Measurements from ENCODE around the gene PLCB4.
A peak's percentile ranks its signal among the peaks of the same experiment; 100 is the strongest.

PLCB4 gene

GRCh38 chr20:9258901-9259300, 190.0 kb downstream of the PLCB4 start:
- Histone ChIP-seq H3K27me3 (ENCODE audit: insufficient read depth, poor library complexity, severe bottlenecking) (no peaks in the 10 kb centered on the region), H3K27ac (replicated peaks) (no peak overlapping the region), H3K4me3 (replicated peaks; ENCODE audit: insufficient read depth, low read length) (no peak overlapping the region)
- DNase-seq (ENCODE audit: low read depth in 1 of 2, low spot score in 1 of 2) = no peak
- TF ChIP-seq POLR2AphosphoS5 (IDR thresholded peaks at IDR 0.05; ENCODE audit: low read depth) (no peak), SPI1 (IDR thresholded peaks at IDR 0.05; ENCODE audit: borderline replicate concordance, low read depth) (peak; percentile 37; the same call in 1 of the 2 replicates), GABPA (IDR thresholded peaks at IDR 0.05; ENCODE audit: low read depth) (no peak)
- TF ChIP-seq, protein P1, sequence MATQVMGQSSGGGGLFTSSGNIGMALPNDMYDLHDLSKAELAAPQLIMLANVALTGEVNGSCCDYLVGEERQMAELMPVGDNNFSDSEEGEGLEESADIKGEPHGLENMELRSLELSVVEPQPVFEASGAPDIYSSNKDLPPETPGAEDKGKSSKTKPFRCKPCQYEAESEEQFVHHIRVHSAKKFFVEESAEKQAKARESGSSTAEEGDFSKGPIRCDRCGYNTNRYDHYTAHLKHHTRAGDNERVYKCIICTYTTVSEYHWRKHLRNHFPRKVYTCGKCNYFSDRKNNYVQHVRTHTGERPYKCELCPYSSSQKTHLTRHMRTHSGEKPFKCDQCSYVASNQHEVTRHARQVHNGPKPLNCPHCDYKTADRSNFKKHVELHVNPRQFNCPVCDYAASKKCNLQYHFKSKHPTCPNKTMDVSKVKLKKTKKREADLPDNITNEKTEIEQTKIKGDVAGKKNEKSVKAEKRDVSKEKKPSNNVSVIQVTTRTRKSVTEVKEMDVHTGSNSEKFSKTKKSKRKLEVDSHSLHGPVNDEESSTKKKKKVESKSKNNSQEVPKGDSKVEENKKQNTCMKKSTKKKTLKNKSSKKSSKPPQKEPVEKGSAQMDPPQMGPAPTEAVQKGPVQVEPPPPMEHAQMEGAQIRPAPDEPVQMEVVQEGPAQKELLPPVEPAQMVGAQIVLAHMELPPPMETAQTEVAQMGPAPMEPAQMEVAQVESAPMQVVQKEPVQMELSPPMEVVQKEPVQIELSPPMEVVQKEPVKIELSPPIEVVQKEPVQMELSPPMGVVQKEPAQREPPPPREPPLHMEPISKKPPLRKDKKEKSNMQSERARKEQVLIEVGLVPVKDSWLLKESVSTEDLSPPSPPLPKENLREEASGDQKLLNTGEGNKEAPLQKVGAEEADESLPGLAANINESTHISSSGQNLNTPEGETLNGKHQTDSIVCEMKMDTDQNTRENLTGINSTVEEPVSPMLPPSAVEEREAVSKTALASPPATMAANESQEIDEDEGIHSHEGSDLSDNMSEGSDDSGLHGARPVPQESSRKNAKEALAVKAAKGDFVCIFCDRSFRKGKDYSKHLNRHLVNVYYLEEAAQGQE (IDR thresholded peaks at IDR 0.05; ENCODE audit: insufficient replicate concordance, low read depth) = no peak
- TF ChIP-seq, protein P2, sequence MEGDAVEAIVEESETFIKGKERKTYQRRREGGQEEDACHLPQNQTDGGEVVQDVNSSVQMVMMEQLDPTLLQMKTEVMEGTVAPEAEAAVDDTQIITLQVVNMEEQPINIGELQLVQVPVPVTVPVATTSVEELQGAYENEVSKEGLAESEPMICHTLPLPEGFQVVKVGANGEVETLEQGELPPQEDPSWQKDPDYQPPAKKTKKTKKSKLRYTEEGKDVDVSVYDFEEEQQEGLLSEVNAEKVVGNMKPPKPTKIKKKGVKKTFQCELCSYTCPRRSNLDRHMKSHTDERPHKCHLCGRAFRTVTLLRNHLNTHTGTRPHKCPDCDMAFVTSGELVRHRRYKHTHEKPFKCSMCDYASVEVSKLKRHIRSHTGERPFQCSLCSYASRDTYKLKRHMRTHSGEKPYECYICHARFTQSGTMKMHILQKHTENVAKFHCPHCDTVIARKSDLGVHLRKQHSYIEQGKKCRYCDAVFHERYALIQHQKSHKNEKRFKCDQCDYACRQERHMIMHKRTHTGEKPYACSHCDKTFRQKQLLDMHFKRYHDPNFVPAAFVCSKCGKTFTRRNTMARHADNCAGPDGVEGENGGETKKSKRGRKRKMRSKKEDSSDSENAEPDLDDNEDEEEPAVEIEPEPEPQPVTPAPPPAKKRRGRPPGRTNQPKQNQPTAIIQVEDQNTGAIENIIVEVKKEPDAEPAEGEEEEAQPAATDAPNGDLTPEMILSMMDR (IDR thresholded peaks at IDR 0.05; ENCODE audit: insufficient read depth, low read length) = no peak

GRCh38 chr20:9260027-9260426, 191.1 kb downstream of the PLCB4 start:
- Histone ChIP-seq H3K27ac (replicated peaks) (no peak overlapping the region), H3K27me3 (ENCODE audit: insufficient read depth, poor library complexity, severe bottlenecking) (no peaks in the 10 kb centered on the region), H3K4me3 (replicated peaks; ENCODE audit: insufficient read depth, low read length) (no peak overlapping the region)
- no peak for DNase-seq (ENCODE audit: low read depth in 1 of 2, low spot score in 1 of 2)
- TF ChIP-seq POLR2AphosphoS5 (IDR thresholded peaks at IDR 0.05; ENCODE audit: low read depth) (no peak), GABPA (IDR thresholded peaks at IDR 0.05; ENCODE audit: low read depth) (no peak), SPI1 (IDR thresholded peaks at IDR 0.05; ENCODE audit: borderline replicate concordance, low read depth) (no peak)
- TF ChIP-seq, protein P1 (IDR thresholded peaks at IDR 0.05; ENCODE audit: insufficient replicate concordance, low read depth) = no peak
- TF ChIP-seq, protein P2 (IDR thresholded peaks at IDR 0.05; ENCODE audit: insufficient read depth, low read length) = no peak

DNA sequence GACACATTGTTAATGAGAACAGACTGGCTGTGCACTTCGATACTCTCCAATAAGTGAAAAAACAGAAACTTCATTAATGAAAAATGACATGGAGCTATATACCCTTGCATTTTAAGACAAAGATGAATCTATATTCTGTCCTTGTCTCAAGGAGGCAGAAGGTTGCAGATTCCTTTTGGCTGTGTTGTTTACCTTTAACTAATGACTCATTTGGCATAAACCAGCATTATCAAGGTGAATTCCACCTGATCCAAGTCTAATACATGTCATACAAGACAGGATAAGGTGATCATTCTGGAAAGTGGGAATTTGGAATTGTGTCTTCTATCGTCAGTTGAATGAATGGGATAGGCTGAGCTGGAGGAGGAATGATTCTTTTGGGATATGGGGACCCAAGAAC, 192.9 kb downstream of the PLCB4 start:
- no peak overlapping the region for H3K27ac ChIP-seq (replicated peaks)
- DNase-seq (ENCODE audit: low read depth in 1 of 2, low spot score in 1 of 2) = no peak
- TF ChIP-seq SPI1 (IDR thresholded peaks at IDR 0.05; ENCODE audit: borderline replicate concordance, low read depth) = no peak
- TF ChIP-seq, protein P2 (IDR thresholded peaks at IDR 0.05; ENCODE audit: insufficient read depth, low read length) = no peak
- TF ChIP-seq POLR2AphosphoS5 (IDR thresholded peaks at IDR 0.05; ENCODE audit: low read depth) = no peak
- TF ChIP-seq GABPA (IDR thresholded peaks at IDR 0.05; ENCODE audit: low read depth) = no peak
- TF ChIP-seq, protein P1 (IDR thresholded peaks at IDR 0.05; ENCODE audit: insufficient replicate concordance, low read depth) = no peak
- H3K27me3 ChIP-seq (ENCODE audit: insufficient read depth, poor library complexity, severe bottlenecking) = no peaks in the 10 kb centered on the region
- H3K4me3 ChIP-seq (replicated peaks; ENCODE audit: insufficient read depth, low read length) = no peak overlapping the region
